Measurements from ENCODE around the gene IGSF21. TPM values are rescaled to one million over a fixed set of nuclear protein-coding genes. Genes with fewer than 3 reads are reported as not detected.

Gene IGSF21
- polyA plus RNA-seq, 3 donors, result not detected

GRCh38 chr1:18142969-18143368 is 35.4 kb downstream of the IGSF21 start:
- no peaks in the 10 kb centered on the region for H4K20me1 ChIP-seq (ENCODE audit: insufficient read depth, low read length)
- Mint-ChIP-seq H3K27me3 (ENCODE audit: low read depth in 3 of 3) (peaks cover 6 to 7% (median 6%) of the 10 kb centered on the region in 3 donors), H3K27ac (no peak overlapping the region), H3K36me3 (no peaks in the 10 kb centered on the region), H3K4me3 (no peak overlapping the region), H3K9me3 (no peaks in the 10 kb centered on the region), H3K4me1 (no peaks in the 10 kb centered on the region)
- H2AFZ ChIP-seq (ENCODE audit: insufficient read depth, low read depth, low read length, poor library complexity, severe bottlenecking), result no peak overlapping the region
- no peak overlapping the region for H3K9ac ChIP-seq (ENCODE audit: insufficient read depth, low read length, poor library complexity, severe bottlenecking)
- H3K9me3 ChIP-seq (replicated peaks in 1 of 2; ENCODE audit: control insufficient read depth in 1 of 2, insufficient read depth in 1 of 2, low read length in 2 of 2), result no peaks in the 10 kb centered on the region
- no peak overlapping the region for H3K27ac ChIP-seq (ENCODE audit: low read depth in 1 of 2, low read length in 2 of 2)
- no peaks in the 10 kb centered on the region for H3K27me3 ChIP-seq (ENCODE audit: control insufficient read depth in 2 of 2, insufficient read depth in 2 of 2, low read length in 2 of 2)
- intact Hi-C loops (cut with micrococcal nuclease), result no loop called here
- H3K36me3 ChIP-seq (replicated peaks in 1 of 2; ENCODE audit: control insufficient read depth in 1 of 2, insufficient read depth in 2 of 2, low read length in 2 of 2), result no peaks in the 10 kb centered on the region
- no peaks in the 10 kb centered on the region for H3K79me2 ChIP-seq (ENCODE audit: insufficient read depth, low read length)
- no peak for DNase-seq
- no peak overlapping the region for H3K4me2 ChIP-seq (replicated peaks; ENCODE audit: extremely low read depth, low read length, poor library complexity, severe bottlenecking)
- no peak overlapping the region for H3K4me3 ChIP-seq (replicated peaks in 1 of 3; ENCODE audit: low read depth in 2 of 3, low read length in 3 of 3)
- no peaks in the 10 kb centered on the region for H3K4me1 ChIP-seq (ENCODE audit: control insufficient read depth in 1 of 2, insufficient read depth in 2 of 2, low read length in 2 of 2)
- TF ChIP-seq CTCF (IDR thresholded peaks at IDR 0.05), result no peak
- 89% methylated on average over 8 of the region's 8 CpGs for WGBS (ENCODE audit: insufficient coverage)

GRCh38 chr1:18144062-18144461 is 36.5 kb downstream of the IGSF21 start:
- H3K4me2 ChIP-seq (replicated peaks; ENCODE audit: extremely low read depth, low read length, poor library complexity, severe bottlenecking), result no peak overlapping the region
- no peaks in the 10 kb centered on the region for H3K79me2 ChIP-seq (ENCODE audit: insufficient read depth, low read length)
- 79% methylated on average over 5 of the region's 6 CpGs for WGBS (ENCODE audit: insufficient coverage)
- no peak overlapping the region for H3K9ac ChIP-seq (ENCODE audit: insufficient read depth, low read length, poor library complexity, severe bottlenecking)
- H3K9me3 Mint-ChIP-seq, result no peaks in the 10 kb centered on the region
- DNase-seq, result no peak
- no peak for TF ChIP-seq CTCF (IDR thresholded peaks at IDR 0.05)
- no peaks in the 10 kb centered on the region for H3K36me3 ChIP-seq (replicated peaks in 1 of 2; ENCODE audit: control insufficient read depth in 1 of 2, insufficient read depth in 2 of 2, low read length in 2 of 2)
- H3K27me3 ChIP-seq (ENCODE audit: control insufficient read depth in 2 of 2, insufficient read depth in 2 of 2, low read length in 2 of 2), result no peaks in the 10 kb centered on the region
- H4K20me1 ChIP-seq (ENCODE audit: insufficient read depth, low read length), result no peaks in the 10 kb centered on the region
- no peak overlapping the region for H2AFZ ChIP-seq (ENCODE audit: insufficient read depth, low read depth, low read length, poor library complexity, severe bottlenecking)
- peak overlapping the region in 1 of 7 donors; percentile 26 for H3K27ac Mint-ChIP-seq
- intact Hi-C loops (cut with micrococcal nuclease), result no loop called here
- H3K36me3 Mint-ChIP-seq, result no peaks in the 10 kb centered on the region
- H3K27me3 Mint-ChIP-seq (ENCODE audit: low read depth in 3 of 3), result peaks cover 1 to 7% (median 6%) of the 10 kb centered on the region in 3 donors
- H3K9me3 ChIP-seq (replicated peaks in 1 of 2; ENCODE audit: control insufficient read depth in 1 of 2, insufficient read depth in 1 of 2, low read length in 2 of 2), result no peaks in the 10 kb centered on the region
- no peak overlapping the region for H3K27ac ChIP-seq (ENCODE audit: low read depth in 1 of 2, low read length in 2 of 2)
- no peak overlapping the region for H3K4me3 Mint-ChIP-seq
- H3K4me1 Mint-ChIP-seq, result no peaks in the 10 kb centered on the region
- H3K4me3 ChIP-seq (replicated peaks in 1 of 3; ENCODE audit: low read depth in 2 of 3, low read length in 3 of 3), result no peak overlapping the region
- no peaks in the 10 kb centered on the region for H3K4me1 ChIP-seq (ENCODE audit: control insufficient read depth in 1 of 2, insufficient read depth in 2 of 2, low read length in 2 of 2)
